Hepatocyte (in vitro differentiated cells): Measurements from ENCODE around the gene RP2.

Experiments used
- CTCF ChIP-seq: fragments of 200-600 bp; sonication (generic); IDR thresholded peaks from 2 replicates; pipeline ENCODE4 v1.5.1; 2016; ENCODE audit warnings: antibody characterized with exemption, mild to moderate bottlenecking; ENCODE audit not compliant: poor library complexity
- EZH2phosphoT487 ChIP-seq: fragments of 200-600 bp; sonication (generic); IDR thresholded peaks from one replicate; pipeline ENCODE4 v1.6.1; 2018; ENCODE audit warnings: antibody characterized with exemption, mild to moderate bottlenecking, low read depth, moderate library complexity; ENCODE audit not compliant: unreplicated experiment, severe bottlenecking

- TF ChIP-seq CTCF (no peak), EZH2phosphoT487 (no peak)
Measured at GRCh38 chrX:46844913-46845312, 8.1 kb downstream of the RP2 start.
